ENCODE data around the gene BSND.

BSND gene

GRCh38 chr1:54986025-54986424, 12.7 kb upstream of the BSND start:
- no peak for TF ChIP-seq CTCF (IDR thresholded peaks at IDR 0.05; ENCODE audit: low read depth, low read length, missing control alignments)
- no peak overlapping the region for H3K4me3 ChIP-seq (replicated peaks; ENCODE audit: low read depth, low read length)
- no peak for DNase-seq (ENCODE audit: extremely low read depth, low read depth)

GRCh38 chr1:54986533-54986932, 12.2 kb upstream of the BSND start:
- DNase-seq (ENCODE audit: extremely low read depth, low read depth): no peak
- TF ChIP-seq CTCF (IDR thresholded peaks at IDR 0.05; ENCODE audit: low read depth, low read length, missing control alignments): no peak
- H3K4me3 ChIP-seq (replicated peaks; ENCODE audit: low read depth, low read length): no peak overlapping the region

DNA sequence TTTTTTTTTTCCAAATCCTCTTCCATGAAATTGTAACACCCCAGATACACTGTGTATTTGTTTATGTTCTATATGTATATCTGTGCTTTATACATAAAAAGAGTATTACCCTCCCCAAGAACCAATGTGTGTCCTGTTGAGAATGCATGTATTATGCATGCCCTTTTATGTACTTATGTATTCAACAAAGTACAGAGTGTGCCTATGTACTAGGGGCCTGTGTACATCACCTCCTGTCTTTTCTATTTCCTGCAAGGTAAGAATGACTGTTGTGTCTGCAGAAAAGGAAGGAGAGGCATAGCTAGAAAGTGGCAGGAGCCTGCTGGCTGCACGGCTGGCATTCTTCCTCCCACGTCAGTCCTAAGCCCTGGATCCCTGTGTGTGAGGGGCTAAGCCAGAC, 11.3 kb upstream of the BSND start:
- TF ChIP-seq CTCF (IDR thresholded peaks at IDR 0.05; ENCODE audit: low read depth, low read length, missing control alignments): no peak
- DNase-seq (ENCODE audit: extremely low read depth, low read depth): no peak

GRCh38 chr1:54987919-54988705, 10.6 kb upstream of the BSND start:
- no peak for DNase-seq (ENCODE audit: extremely low read depth, low read depth)
- no peak for TF ChIP-seq CTCF (IDR thresholded peaks at IDR 0.05; ENCODE audit: low read depth, low read length, missing control alignments)
- no peak overlapping the region for H3K4me3 ChIP-seq (replicated peaks; ENCODE audit: low read depth, low read length)

More for the DNA sequence above, 11.3 kb upstream of the BSND start:
- no peak overlapping the region for H3K4me3 ChIP-seq (replicated peaks; ENCODE audit: low read depth, low read length)

- no peak for DNase-seq (ENCODE audit: extremely low read depth, low read depth)
- H3K4me3 ChIP-seq (replicated peaks; ENCODE audit: low read depth, low read length): no peak overlapping the region
- TF ChIP-seq CTCF (IDR thresholded peaks at IDR 0.05; ENCODE audit: low read depth, low read length, missing control alignments): no peak
Measured at GRCh38 chr1:54988975-54989374, 9.8 kb upstream of the BSND start.

- no peak for TF ChIP-seq CTCF (IDR thresholded peaks at IDR 0.05; ENCODE audit: low read depth, low read length, missing control alignments)
- no peak overlapping the region for H3K4me3 ChIP-seq (replicated peaks; ENCODE audit: low read depth, low read length)
- DNase-seq (ENCODE audit: extremely low read depth, low read depth): no peak
Measured at GRCh38 chr1:54989473-54989872, 9.3 kb upstream of the BSND start.

Measured in HFF-Myc (cell line).